ENCODE measurements around the gene DLG2. TPM values are rescaled to one million over a fixed set of nuclear protein-coding genes. Genes with fewer than 3 reads are reported as not detected.

The DLG2 gene
- total and polyA plus RNA-seq, 2 donors, result 3.4 to 42.4 TPM

- no peak overlapping the region for H3K27ac ChIP-seq (ENCODE audit: low read depth)
- no peaks in the 10 kb centered on the region for H3K36me3 ChIP-seq (ENCODE audit: insufficient read depth)
- H3K4me3 ChIP-seq (ENCODE audit: low read depth, low read length), result no peak overlapping the region
- H3K4me1 ChIP-seq (ENCODE audit: insufficient read depth), result no peaks in the 10 kb centered on the region
- DNase-seq (ENCODE audit: extremely low spot score), result no peak
- 74% methylated on average over 2 of the region's 2 CpGs for WGBS
Measured at GRCh38 chr11:84165139-84165538, 1462.0 kb downstream of the DLG2 start.

GRCh38 chr11:84164728-84165127 lies 1462.4 kb downstream of the DLG2 start:
- no peak overlapping the region for H3K4me3 ChIP-seq (ENCODE audit: low read depth, low read length)
- WGBS, result 71% methylated on average over 2 of the region's 2 CpGs
- H3K4me1 ChIP-seq (ENCODE audit: insufficient read depth), result no peaks in the 10 kb centered on the region
- no peak for DNase-seq (ENCODE audit: extremely low spot score)
- H3K27ac ChIP-seq (ENCODE audit: low read depth), result no peak overlapping the region
- no peaks in the 10 kb centered on the region for H3K36me3 ChIP-seq (ENCODE audit: insufficient read depth)

GRCh38 chr11:84163116-84163515 lies 1464.0 kb downstream of the DLG2 start:
- Histone ChIP-seq H3K27ac (ENCODE audit: low read depth) (no peak overlapping the region), H3K4me1 (ENCODE audit: insufficient read depth) (no peaks in the 10 kb centered on the region), H3K4me3 (ENCODE audit: low read depth, low read length) (no peak overlapping the region), H3K36me3 (ENCODE audit: insufficient read depth) (no peaks in the 10 kb centered on the region)
- DNase-seq (ENCODE audit: extremely low spot score), result no peak

- 80% methylated on average over 3 of the region's 3 CpGs for WGBS
- no peaks in the 10 kb centered on the region for H3K4me1 ChIP-seq (ENCODE audit: insufficient read depth)
Measured at GRCh38 chr11:84157639-84158038, 1469.5 kb downstream of the DLG2 start.

GRCh38 chr11:84146826-84147225 lies 1480.3 kb downstream of the DLG2 start:
- no peaks in the 10 kb centered on the region for H3K36me3 ChIP-seq (ENCODE audit: insufficient read depth)
- WGBS, result 90% methylated on average over 2 of the region's 2 CpGs
- DNase-seq (ENCODE audit: extremely low spot score), result no peak

More at GRCh38 chr11:84157639-84158038, 1469.5 kb downstream of the DLG2 start:
- no peaks in the 10 kb centered on the region for H3K36me3 ChIP-seq (ENCODE audit: insufficient read depth)
- no peak overlapping the region for H3K27ac ChIP-seq (ENCODE audit: low read depth)
- H3K4me3 ChIP-seq (ENCODE audit: low read depth, low read length), result no peak overlapping the region
- DNase-seq (ENCODE audit: extremely low spot score), result no peak

GRCh38 chr11:84145616-84146185 lies 1481.4 kb downstream of the DLG2 start:
- H3K36me3 ChIP-seq (ENCODE audit: insufficient read depth), result no peaks in the 10 kb centered on the region
- no peak overlapping the region for H3K4me3 ChIP-seq (ENCODE audit: low read depth, low read length)
- no peak overlapping the region for H3K27ac ChIP-seq (ENCODE audit: low read depth)
- no peaks in the 10 kb centered on the region for H3K4me1 ChIP-seq (ENCODE audit: insufficient read depth)
- 57% methylated on average over 4 of the region's 4 CpGs for WGBS
- DNase-seq (ENCODE audit: extremely low spot score), result no peak

More at GRCh38 chr11:84146826-84147225, 1480.3 kb downstream of the DLG2 start:
- Histone ChIP-seq H3K27ac (ENCODE audit: low read depth) (no peak overlapping the region), H3K4me3 (ENCODE audit: low read depth, low read length) (no peak overlapping the region), H3K4me1 (ENCODE audit: insufficient read depth) (no peaks in the 10 kb centered on the region)

GRCh38 chr11:84144531-84144930 lies 1482.6 kb downstream of the DLG2 start:
- no peak for DNase-seq (ENCODE audit: extremely low spot score)
- Histone ChIP-seq H3K36me3 (ENCODE audit: insufficient read depth) (no peaks in the 10 kb centered on the region), H3K27ac (ENCODE audit: low read depth) (no peak overlapping the region), H3K4me1 (ENCODE audit: insufficient read depth) (no peaks in the 10 kb centered on the region), H3K4me3 (ENCODE audit: low read depth, low read length) (no peak overlapping the region)

- 83% methylated on average over 3 of the region's 3 CpGs for WGBS
- DNase-seq (ENCODE audit: extremely low spot score), result no peak
- H3K4me3 ChIP-seq (ENCODE audit: low read depth, low read length), result no peak overlapping the region
- no peak overlapping the region for H3K27ac ChIP-seq (ENCODE audit: low read depth)
- H3K4me1 ChIP-seq (ENCODE audit: insufficient read depth), result no peaks in the 10 kb centered on the region
- H3K36me3 ChIP-seq (ENCODE audit: insufficient read depth), result no peaks in the 10 kb centered on the region
Measured at GRCh38 chr11:84142411-84142810, 1484.7 kb downstream of the DLG2 start.

- Histone ChIP-seq H3K4me3 (ENCODE audit: low read depth, low read length) (no peak overlapping the region), H3K36me3 (ENCODE audit: insufficient read depth) (no peaks in the 10 kb centered on the region), H3K4me1 (ENCODE audit: insufficient read depth) (no peaks in the 10 kb centered on the region), H3K27ac (ENCODE audit: low read depth) (no peak overlapping the region)
- DNase-seq (ENCODE audit: extremely low spot score), result no peak
- WGBS, result 36% methylated on average over 4 of the region's 4 CpGs
Measured at GRCh38 chr11:84140386-84141169, 1486.6 kb downstream of the DLG2 start.

- no peak overlapping the region for H3K4me3 ChIP-seq (ENCODE audit: low read depth, low read length)
- no peaks in the 10 kb centered on the region for H3K36me3 ChIP-seq (ENCODE audit: insufficient read depth)
- H3K4me1 ChIP-seq (ENCODE audit: insufficient read depth), result no peaks in the 10 kb centered on the region
- DNase-seq (ENCODE audit: extremely low spot score), result no peak
- no peak overlapping the region for H3K27ac ChIP-seq (ENCODE audit: low read depth)
Measured at GRCh38 chr11:84137960-84138359, 1489.2 kb downstream of the DLG2 start.

GRCh38 chr11:84137505-84137904 lies 1489.6 kb downstream of the DLG2 start:
- no peaks in the 10 kb centered on the region for H3K4me1 ChIP-seq (ENCODE audit: insufficient read depth)
- no peak overlapping the region for H3K27ac ChIP-seq (ENCODE audit: low read depth)
- H3K36me3 ChIP-seq (ENCODE audit: insufficient read depth), result no peaks in the 10 kb centered on the region
- H3K4me3 ChIP-seq (ENCODE audit: low read depth, low read length), result no peak overlapping the region
- DNase-seq (ENCODE audit: extremely low spot score), result no peak

- no peak for DNase-seq (ENCODE audit: extremely low spot score)
- Histone ChIP-seq H3K4me3 (ENCODE audit: low read depth, low read length) (no peak overlapping the region), H3K36me3 (ENCODE audit: insufficient read depth) (no peaks in the 10 kb centered on the region), H3K27ac (ENCODE audit: low read depth) (no peak overlapping the region), H3K4me1 (ENCODE audit: insufficient read depth) (no peaks in the 10 kb centered on the region)
Measured at GRCh38 chr11:84136926-84137325, 1490.2 kb downstream of the DLG2 start.

- WGBS, result 92% methylated on average over 3 of the region's 3 CpGs
- H3K27ac ChIP-seq (ENCODE audit: low read depth), result no peak overlapping the region
- no peaks in the 10 kb centered on the region for H3K36me3 ChIP-seq (ENCODE audit: insufficient read depth)
- H3K4me1 ChIP-seq (ENCODE audit: insufficient read depth), result no peaks in the 10 kb centered on the region
- no peak overlapping the region for H3K4me3 ChIP-seq (ENCODE audit: low read depth, low read length)
- no peak for DNase-seq (ENCODE audit: extremely low spot score)
Measured at GRCh38 chr11:84130646-84131427, 1496.3 kb downstream of the DLG2 start.

- Histone ChIP-seq H3K4me1 (ENCODE audit: insufficient read depth) (no peaks in the 10 kb centered on the region), H3K36me3 (ENCODE audit: insufficient read depth) (no peaks in the 10 kb centered on the region), H3K27ac (ENCODE audit: low read depth) (no peak overlapping the region), H3K4me3 (ENCODE audit: low read depth, low read length) (no peak overlapping the region)
- WGBS, result 95% methylated on average over 2 of the region's 2 CpGs
- no peak for DNase-seq (ENCODE audit: extremely low spot score)
Measured at GRCh38 chr11:84129961-84130576, 1497.1 kb downstream of the DLG2 start.
